NCI-H510A (cell line): ENCODE results near the gene BPNT1.
A peak's percentile ranks its signal among the peaks of the same experiment; 100 is the strongest.
"Not testable (repeated sequence)": the region's sequence is repeated elsewhere in the genome, so short reads cannot be mapped to it uniquely, and the experiment has no call there.

Experiments
- DNase-seq: peaks from one replicate; lab custom pipeline; 2025; lab: John Stamatoyannopoulos, UW

Gene BPNT1

GRCh38 chr1:220077887-220078286 lies 11.7 kb downstream of the BPNT1 start:
- DNase-seq: no peak

GRCh38 chr1:220076861-220077762 lies 12.5 kb downstream of the BPNT1 start:
- DNase-seq: no peak

- no peak for DNase-seq
These were observed 22.1 kb downstream of the BPNT1 start for GRCh38 chr1:220067269-220068204.

GRCh38 chr1:220062629-220063028 lies 27.0 kb downstream of the BPNT1 start:
- no peak for DNase-seq

- DNase-seq: no peak
These were observed 28.7 kb downstream of the BPNT1 start for GRCh38 chr1:220060876-220061275.

GRCh38 chr1:220056374-220056773 lies 33.2 kb downstream of the BPNT1 start:
- DNase-seq: no peak

- DNase-seq: peak; percentile 92
These were observed 43.3 kb downstream of the BPNT1 start, which contains the start of gene EPRS1 for GRCh38 chr1:220046052-220046930. TSS of gene EPRS1 (minus strand) at chr1:220046505. CDS start at chr1:220046388, 117 bp downstream.

- DNase-seq: no peak
These were observed 44.1 kb downstream of the BPNT1 start for GRCh38 chr1:220045356-220046051.

GRCh38 chr1:220044678-220045355 lies 44.8 kb downstream of the BPNT1 start:
- DNase-seq: no peak

GRCh38 chr1:220043646-220044045 lies 45.9 kb downstream of the BPNT1 start:
- no peak for DNase-seq

GRCh38 chr1:220040028-220040596 lies 49.5 kb downstream of the BPNT1 start:
- DNase-seq: no peak

GRCh38 chr1:220038640-220039039 lies 50.9 kb downstream of the BPNT1 start:
- no peak for DNase-seq

GRCh38 chr1:220037810-220038209 lies 51.8 kb downstream of the BPNT1 start:
- not testable (repeated sequence) for DNase-seq

GRCh38 chr1:220032911-220033310 lies 56.7 kb downstream of the BPNT1 start:
- no peak for DNase-seq

- no peak for DNase-seq
These were observed 58.3 kb downstream of the BPNT1 start for GRCh38 chr1:220031287-220031686.

- no peak for DNase-seq
These were observed 61.2 kb downstream of the BPNT1 start for GRCh38 chr1:220028346-220028895.

GRCh38 chr1:220019071-220019470 lies 70.5 kb downstream of the BPNT1 start:
- no peak for DNase-seq

GRCh38 chr1:220013497-220013896 lies 76.1 kb downstream of the BPNT1 start:
- DNase-seq: no peak

- DNase-seq: no peak
These were observed 77.3 kb downstream of the BPNT1 start for GRCh38 chr1:220012259-220012658.

- no peak for DNase-seq
These were observed 78.0 kb downstream of the BPNT1 start for GRCh38 chr1:220011620-220012019.
